ENCODE results near the gene SDHAF3.
"Not testable (repeated sequence)": the region's sequence is repeated elsewhere in the genome, so short reads cannot be mapped to it uniquely, and the experiment has no call there.

The SDHAF3 gene

DNA sequence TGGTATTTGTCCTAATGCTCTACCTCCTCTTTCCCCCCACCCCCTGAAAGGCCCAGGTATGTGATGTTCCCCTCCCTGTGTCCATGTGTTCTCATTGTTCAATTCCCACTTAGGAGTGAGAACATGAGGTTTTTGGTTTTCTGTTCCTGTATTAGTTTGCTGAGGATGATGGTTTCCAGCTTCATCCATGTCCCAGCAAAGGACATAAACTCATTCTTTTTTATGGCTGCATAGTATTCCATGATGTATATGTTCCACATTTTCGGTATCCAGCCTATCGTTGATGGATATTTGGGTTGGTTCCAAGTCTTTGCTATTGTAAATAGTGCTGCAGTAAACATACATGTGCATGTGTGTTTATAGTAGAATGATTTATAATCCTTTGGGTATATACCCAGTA lies 5.6 kb downstream of the SDHAF3 start:
- H3K4me3 ChIP-seq (ENCODE audit: low read depth, low read length) = not testable (repeated sequence)

GRCh38 chr7:97126483-97127171 lies 9.1 kb downstream of the SDHAF3 start:
- no peak overlapping the region for H3K4me3 ChIP-seq (ENCODE audit: low read depth, low read length)

DNA sequence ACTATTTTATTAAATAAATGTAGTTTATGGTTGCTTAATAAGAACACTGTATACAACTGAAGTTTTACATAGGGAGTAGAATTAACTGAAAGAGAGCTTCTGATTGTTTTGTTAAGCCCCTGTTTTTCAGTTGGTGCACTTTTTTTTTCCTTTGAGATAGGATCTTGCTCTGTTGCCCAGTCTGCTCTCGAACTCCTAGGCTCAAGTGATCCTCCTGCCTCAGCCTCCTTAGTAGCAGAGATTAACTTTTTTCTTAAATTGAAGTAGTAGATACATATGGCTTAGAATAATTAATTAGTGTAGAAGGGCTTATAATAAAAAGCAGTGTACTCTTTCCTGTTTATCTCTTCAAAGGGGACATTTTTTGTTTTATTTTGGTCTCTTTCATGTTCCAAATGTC lies 11.2 kb downstream of the SDHAF3 start:
- no peak overlapping the region for H3K4me3 ChIP-seq (ENCODE audit: low read depth, low read length)

- H3K4me3 ChIP-seq (ENCODE audit: low read depth, low read length) = no peak overlapping the region
Measured at GRCh38 chr7:97130417-97131139, 13.1 kb downstream of the SDHAF3 start.

GRCh38 chr7:97133159-97133558 lies 15.7 kb downstream of the SDHAF3 start:
- H3K4me3 ChIP-seq (ENCODE audit: low read depth, low read length) = no peak overlapping the region

GRCh38 chr7:97138830-97139229 lies 21.3 kb downstream of the SDHAF3 start:
- no peak overlapping the region for H3K4me3 ChIP-seq (ENCODE audit: low read depth, low read length)

GRCh38 chr7:97145068-97145467 lies 27.6 kb downstream of the SDHAF3 start:
- no peak overlapping the region for H3K4me3 ChIP-seq (ENCODE audit: low read depth, low read length)

GRCh38 chr7:97149843-97150242 lies 32.3 kb downstream of the SDHAF3 start:
- H3K4me3 ChIP-seq (ENCODE audit: low read depth, low read length) = no peak overlapping the region

DNA sequence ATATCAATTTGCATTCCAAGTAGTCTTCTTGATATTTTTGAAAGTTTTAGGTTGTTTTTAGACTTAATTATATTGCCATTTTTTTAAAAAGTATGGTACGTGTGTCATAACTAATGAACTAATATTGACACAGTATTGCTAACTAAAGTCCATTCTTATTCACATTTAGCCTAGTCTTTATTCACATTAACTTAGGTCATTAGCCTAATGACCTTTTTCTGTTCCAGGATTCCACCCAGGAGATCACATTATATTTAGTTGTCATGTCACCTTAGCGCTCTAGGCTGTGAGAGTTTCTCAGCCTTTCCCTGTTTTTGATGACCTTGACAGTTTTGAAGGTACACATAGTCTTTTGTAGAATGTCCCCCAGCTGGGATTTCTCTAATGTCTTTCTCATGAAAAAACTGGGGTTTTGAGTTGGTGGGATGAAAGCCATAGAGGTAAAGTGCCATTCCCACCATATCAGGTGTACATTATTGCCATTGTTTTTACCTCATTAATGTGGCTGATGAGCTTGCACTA lies 38.5 kb downstream of the SDHAF3 start:
- no peak overlapping the region for H3K4me3 ChIP-seq (ENCODE audit: low read depth, low read length)

DNA sequence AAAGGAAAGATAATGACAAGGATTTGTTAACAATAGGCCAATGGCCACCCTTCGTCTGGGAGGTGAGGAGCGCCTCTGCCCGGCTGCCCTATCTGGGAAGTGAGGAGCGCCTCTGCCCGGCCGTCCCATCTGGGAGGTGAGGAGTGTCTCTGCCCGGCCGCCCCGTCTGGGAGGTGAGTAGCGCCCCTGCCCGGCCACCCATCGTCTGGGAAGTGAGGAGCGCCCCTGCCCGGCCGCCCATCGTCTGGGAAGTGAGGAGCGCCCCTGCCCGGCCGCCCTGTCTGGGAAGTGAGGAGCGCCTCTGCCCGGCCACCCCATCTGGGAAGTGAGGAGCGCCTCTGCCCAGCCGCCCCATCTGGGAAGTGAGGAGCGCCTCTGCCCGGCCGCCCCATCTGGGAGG lies 42.5 kb downstream of the SDHAF3 start:
- H3K4me3 ChIP-seq (ENCODE audit: low read depth, low read length) = not testable (repeated sequence)

DNA sequence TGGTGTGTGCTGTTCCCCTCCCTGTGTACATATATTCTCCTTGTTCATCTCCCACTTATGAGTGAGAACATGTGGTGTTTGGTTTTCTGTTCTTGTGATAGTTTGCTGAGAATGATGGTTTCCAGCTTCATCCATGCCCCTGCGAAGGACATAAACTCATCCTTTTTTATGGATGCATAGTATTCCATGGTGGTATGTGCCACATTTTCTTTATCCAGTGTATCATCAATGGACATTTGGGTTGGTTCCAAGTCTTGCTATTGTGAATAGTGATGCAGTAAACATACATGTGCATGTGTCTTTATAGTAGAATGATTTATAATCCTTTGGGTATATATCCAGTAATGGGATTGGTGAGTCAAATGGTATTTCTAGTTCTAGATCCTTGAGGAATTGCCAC lies 44.1 kb downstream of the SDHAF3 start:
- H3K4me3 ChIP-seq (ENCODE audit: low read depth, low read length) = not testable (repeated sequence)

- no peak overlapping the region for H3K4me3 ChIP-seq (ENCODE audit: low read depth, low read length)
Measured at GRCh38 chr7:97166308-97166707, 48.8 kb downstream of the SDHAF3 start.

GRCh38 chr7:97167176-97167575 lies 49.7 kb downstream of the SDHAF3 start:
- no peak overlapping the region for H3K4me3 ChIP-seq (ENCODE audit: low read depth, low read length)

GRCh38 chr7:97167749-97168148 lies 50.3 kb downstream of the SDHAF3 start:
- no peak overlapping the region for H3K4me3 ChIP-seq (ENCODE audit: low read depth, low read length)

DNA sequence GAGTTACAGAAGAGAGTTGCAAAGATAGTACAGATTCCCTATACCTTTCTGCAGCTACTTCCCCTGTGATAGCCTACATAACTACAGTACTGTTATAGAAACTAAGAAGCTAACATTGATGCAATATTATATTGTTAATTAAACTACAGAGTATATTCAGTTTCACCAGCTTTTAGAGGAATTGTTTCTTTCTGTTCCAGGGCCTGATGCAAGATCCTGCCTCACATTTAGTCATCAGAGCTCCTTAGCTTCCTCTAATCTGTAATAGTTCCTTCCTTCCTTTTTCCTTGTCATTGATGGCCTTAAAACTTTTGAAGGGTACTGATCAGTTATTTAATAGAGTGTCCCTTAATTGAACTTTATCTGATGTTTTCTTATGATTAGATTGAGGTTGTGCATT lies 56.8 kb downstream of the SDHAF3 start:
- H3K4me3 ChIP-seq (ENCODE audit: low read depth, low read length) = no peak overlapping the region

- H3K4me3 ChIP-seq (ENCODE audit: low read depth, low read length) = no peak overlapping the region
Measured at GRCh38 chr7:97179454-97180104, 62.1 kb downstream of the SDHAF3 start.

- no peak overlapping the region for H3K4me3 ChIP-seq (ENCODE audit: low read depth, low read length)
Measured at GRCh38 chr7:97187067-97187466, 69.6 kb downstream of the SDHAF3 start.

DNA sequence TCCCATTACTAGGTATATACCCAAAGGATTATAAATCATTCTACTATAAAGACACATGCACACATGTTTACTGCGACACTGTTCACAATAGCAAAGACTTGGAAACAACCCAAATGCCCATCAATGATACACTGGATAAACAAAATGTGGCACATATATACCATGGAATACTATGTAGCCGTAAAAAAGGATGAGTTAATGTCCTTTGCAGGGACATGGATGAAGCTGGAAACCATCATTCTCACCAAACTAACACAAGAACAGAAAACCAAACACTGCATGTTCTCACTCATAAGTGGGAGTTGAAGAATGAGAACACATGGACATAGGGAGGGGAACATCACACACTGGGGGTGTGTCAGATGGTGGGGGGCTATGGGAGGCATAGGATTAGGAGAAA lies 78.7 kb downstream of the SDHAF3 start:
- not testable (repeated sequence) for H3K4me3 ChIP-seq (ENCODE audit: low read depth, low read length)

- no peak overlapping the region for H3K4me3 ChIP-seq (ENCODE audit: low read depth, low read length)
Measured at GRCh38 chr7:97198596-97198995, 81.1 kb downstream of the SDHAF3 start.

GRCh38 chr7:97200018-97200417 lies 82.5 kb downstream of the SDHAF3 start:
- H3K4me3 ChIP-seq (ENCODE audit: low read depth, low read length) = no peak overlapping the region

DNA sequence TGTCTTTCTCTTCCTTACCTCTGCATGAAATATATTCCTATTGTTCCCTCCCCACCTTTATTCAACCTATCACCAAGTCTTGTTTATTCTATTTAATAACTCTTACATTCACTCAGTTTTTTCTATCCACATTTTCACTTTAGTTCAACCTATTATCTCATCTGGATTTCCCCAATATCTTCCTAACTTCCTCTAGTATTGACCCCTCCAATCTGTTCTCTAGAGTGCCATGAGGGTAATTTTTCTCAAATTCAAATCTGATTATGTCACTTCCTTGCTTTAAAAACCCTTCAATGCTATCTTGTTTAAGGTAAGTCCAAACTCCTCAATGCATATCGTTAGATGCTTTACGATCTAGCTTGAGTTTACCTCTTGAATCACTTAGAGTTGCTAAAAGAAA lies 86.5 kb downstream of the SDHAF3 start:
- H3K4me3 ChIP-seq (ENCODE audit: low read depth, low read length) = no peak overlapping the region

DNA sequence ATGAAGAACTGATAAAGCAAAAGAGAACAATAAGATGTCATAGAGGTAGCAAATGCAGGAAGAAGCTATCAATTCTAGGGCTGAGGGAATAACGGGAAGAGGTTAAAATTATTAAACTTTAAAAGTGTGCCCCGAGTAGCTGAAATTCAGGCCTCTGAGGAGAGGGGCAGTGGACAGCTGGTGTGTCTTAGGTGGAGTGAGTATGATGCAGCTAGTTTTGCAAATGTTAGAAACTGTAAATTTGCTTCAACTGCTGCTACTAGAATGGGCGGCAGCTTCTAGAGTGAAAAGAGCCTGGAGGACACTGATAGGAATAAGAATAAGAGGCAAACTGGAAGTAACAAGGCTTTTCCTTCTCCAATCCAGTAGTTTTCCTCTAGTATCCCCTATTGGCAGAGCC lies 87.3 kb downstream of the SDHAF3 start:
- H3K4me3 ChIP-seq (ENCODE audit: low read depth, low read length) = no peak overlapping the region

Data from iPS-11a (cell line).